Measurements from ENCODE around the gene PTPRH. TPM values are rescaled to one million over a fixed set of nuclear protein-coding genes. Genes with fewer than 3 reads are reported as not detected.

The PTPRH gene
- total RNA-seq, 1 donor from 2014 or later = 2.8 TPM

DNA sequence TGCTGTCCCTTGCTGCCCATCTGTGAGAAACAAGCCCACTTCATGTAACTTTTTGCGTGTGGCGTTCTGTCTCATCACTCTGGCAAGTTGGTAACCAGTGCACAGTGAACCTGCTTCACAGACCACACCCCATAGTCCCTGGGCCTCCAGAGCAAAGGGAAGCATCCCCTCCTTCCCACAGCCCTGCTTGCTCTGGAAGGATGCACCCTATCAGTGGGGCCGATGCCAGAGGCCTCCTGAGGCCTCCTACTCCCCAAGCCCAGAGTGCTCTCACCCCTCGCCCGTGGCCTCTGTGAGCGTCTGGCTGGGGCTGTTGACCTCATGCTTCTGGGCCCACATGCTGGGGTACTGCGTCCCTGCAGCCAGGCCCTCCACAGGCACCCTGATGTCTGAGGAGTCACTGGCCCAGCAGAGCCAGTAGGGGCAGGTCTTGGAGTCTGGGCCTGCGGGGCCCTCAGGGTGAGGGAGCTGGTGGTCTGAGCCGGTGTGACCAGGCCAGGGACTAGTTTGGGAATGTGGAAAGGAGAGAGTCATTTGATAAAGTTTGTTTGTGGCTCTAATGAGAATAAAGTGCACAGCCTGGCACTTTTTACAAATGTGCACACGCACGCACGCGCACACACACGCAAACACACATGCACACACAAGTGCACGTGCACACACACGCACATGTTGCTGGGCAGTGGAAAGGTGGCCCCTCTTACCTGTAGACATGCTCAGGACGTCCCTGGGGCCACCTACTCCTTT lies 14.2 kb upstream of the PTPRH start:
- no peak for DNase-seq (ENCODE audit: low read depth)
- TF ChIP-seq, protein P1, sequence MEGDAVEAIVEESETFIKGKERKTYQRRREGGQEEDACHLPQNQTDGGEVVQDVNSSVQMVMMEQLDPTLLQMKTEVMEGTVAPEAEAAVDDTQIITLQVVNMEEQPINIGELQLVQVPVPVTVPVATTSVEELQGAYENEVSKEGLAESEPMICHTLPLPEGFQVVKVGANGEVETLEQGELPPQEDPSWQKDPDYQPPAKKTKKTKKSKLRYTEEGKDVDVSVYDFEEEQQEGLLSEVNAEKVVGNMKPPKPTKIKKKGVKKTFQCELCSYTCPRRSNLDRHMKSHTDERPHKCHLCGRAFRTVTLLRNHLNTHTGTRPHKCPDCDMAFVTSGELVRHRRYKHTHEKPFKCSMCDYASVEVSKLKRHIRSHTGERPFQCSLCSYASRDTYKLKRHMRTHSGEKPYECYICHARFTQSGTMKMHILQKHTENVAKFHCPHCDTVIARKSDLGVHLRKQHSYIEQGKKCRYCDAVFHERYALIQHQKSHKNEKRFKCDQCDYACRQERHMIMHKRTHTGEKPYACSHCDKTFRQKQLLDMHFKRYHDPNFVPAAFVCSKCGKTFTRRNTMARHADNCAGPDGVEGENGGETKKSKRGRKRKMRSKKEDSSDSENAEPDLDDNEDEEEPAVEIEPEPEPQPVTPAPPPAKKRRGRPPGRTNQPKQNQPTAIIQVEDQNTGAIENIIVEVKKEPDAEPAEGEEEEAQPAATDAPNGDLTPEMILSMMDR (conservative IDR thresholded peaks at IDR 0.05; ENCODE audit: low read depth, low read length) = no peak
- H3K4me3 ChIP-seq (ENCODE audit: low read depth, low read length) = no peak overlapping the region

DNA sequence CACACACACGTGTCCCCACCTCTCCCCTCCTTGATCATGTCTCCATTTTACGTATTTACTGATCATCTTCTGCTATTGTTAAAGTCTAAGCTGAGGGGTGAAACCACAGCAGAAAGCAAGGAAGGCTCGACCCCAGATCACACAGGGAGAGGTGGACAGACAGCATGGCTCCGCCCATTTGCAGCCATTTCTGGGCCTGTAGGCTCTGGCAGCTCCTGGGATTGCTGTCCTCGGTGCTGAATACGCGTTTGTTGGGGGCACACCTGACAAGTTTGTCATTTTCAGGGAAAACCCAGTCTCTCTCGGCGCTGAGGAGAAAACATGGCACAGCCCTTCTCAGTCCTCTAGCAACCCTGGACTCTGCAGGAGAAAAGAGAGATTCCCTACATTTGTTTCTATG lies 11.2 kb upstream of the PTPRH start:
- no peak for DNase-seq (ENCODE audit: low read depth)
- TF ChIP-seq, protein P1 (conservative IDR thresholded peaks at IDR 0.05; ENCODE audit: low read depth, low read length) = no peak
- H3K4me3 ChIP-seq (ENCODE audit: low read depth, low read length) = no peak overlapping the region

DNA sequence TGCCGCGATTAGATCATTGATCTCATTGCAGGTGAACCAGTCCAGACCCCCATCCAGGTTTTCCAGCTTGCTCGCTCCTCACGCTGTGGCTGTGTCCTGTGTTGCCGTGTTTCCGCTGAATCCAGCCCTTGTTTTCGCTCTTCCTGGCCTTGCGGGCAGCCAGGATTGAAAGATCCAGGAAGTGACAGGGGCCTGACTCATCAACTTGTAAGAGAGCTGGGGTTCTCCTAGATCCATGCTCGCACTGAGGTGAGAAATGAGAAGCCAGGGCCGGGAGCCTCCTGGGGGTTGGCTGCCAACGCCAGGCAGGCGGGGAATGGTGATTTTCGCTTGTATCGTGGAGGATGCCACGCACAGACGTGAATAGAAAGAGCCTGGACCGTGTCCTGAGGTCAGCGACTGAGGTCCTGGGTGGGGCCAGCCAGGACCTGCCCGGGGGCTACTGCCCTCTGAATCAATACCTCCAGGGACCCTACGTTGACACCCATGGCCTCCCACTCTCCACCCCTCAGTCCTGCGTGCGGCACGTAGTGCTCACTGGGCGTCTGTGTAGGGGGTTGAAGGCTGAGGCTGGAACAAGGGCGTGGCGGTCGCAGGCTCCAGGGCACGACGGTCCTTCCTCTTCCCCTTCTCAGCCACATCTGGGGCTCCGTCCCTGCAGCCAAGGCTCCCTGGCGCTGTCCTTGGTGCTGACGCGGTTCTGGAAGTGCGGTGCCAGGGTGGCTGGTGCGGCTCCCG lies 7.3 kb upstream of the PTPRH start:
- peak overlapping the region; percentile 55 for H3K4me3 ChIP-seq (ENCODE audit: low read depth, low read length)
- TF ChIP-seq, protein P1 (conservative IDR thresholded peaks at IDR 0.05; ENCODE audit: low read depth, low read length) = no peak
- peak; percentile 89 for DNase-seq (ENCODE audit: low read depth)

DNA sequence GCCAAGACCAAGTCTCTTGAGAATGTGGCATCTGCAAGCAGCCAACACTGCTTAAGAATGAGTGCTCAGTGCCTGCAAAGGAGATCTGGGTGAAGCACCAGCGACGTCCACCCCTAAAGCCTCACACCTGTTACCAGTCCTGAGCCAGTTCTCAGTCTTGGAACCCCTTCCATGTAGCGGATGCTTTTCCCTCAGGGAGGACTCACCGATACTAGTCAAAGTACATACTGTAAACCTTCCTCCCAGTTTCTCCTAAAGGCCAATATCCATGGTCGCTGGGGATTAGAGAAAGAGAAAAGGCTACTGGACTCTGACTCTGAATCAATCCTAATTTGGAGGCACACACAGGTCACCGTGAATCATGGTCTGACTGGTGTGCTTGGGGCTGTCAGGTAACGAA lies 4.2 kb upstream of the PTPRH start:
- H3K4me3 ChIP-seq (ENCODE audit: low read depth, low read length) = no peak overlapping the region
- DNase-seq (ENCODE audit: low read depth) = no peak
- TF ChIP-seq, protein P1 (conservative IDR thresholded peaks at IDR 0.05; ENCODE audit: low read depth, low read length) = no peak

DNA sequence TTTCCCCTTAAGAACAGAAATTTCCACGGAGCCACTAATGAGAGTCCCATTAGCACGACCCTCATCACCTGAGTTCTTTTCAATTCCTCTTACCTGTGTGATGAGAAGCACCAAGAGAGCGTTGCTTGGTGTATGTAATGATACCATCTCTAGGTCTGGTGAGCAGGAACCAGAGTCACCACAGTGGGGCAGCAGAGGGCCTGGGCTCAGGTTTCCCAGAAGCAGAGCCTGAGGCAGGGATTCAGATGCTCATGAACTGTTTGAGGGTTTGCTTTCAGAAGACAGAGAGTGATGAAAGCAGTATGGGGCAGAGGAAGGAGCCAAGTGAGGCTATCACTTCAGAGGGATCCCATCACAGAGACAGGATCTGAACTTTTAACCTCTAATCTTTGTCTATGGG lies 3.1 kb upstream of the PTPRH start:
- TF ChIP-seq, protein P1 (conservative IDR thresholded peaks at IDR 0.05; ENCODE audit: low read depth, low read length) = peak; percentile 49
- no peak overlapping the region for H3K4me3 ChIP-seq (ENCODE audit: low read depth, low read length)
- DNase-seq (ENCODE audit: low read depth) = no peak

DNA sequence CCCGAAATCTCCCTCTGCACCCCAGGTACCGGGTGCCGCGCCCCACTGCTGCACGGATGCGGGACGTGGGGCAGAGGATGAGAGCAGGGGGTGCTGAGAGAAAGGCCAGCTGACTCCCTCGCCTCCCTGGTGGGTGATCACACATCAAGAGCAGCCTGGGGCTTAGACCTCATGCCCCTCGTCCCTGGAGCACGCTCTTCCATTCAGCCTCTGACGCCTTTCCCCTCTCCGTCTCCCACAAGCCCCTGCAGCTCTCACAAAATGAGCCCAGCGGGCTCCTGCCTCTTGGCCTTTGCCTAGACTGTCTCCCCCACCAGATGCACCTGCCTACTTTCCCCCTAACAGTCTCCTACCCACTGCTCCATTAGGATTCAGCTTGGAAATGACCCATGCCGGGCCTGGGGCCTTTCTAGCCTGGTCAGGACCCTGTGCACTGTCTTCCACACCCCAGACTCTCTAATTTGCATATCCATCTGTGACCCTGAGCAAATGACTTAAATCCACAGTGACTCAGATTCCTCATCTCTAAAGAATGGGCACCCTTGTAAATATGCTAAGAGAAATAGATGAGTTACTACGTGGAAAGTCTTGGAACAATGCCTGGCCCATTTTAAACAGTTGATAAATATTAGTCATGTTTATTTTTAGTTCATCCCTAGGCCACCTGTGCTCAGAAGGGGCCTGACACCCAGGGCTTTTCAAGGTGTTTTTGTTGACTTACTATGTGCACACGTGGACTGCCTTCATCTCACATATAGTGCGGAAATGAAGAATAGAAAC lies 582 bp upstream of the PTPRH start:
- TF ChIP-seq, protein P1 (conservative IDR thresholded peaks at IDR 0.05; ENCODE audit: low read depth, low read length) = no peak
- peak; percentile 82 for DNase-seq (ENCODE audit: low read depth)
- H3K4me3 ChIP-seq (ENCODE audit: low read depth, low read length) = no peak overlapping the region

All from epithelial cell of proximal tubule (primary cell).